Epidermal melanocyte (primary cell): ENCODE results near the gene PLVAP.

Source experiments
- DNase-seq: peaks from one replicate; pipeline ENCODE4 v3.0.0; 2011; ENCODE audit warnings: low spot score; ENCODE audit not compliant: insufficient read length

The PLVAP gene

GRCh38 chr19:17323300-17323963 is 53.7 kb downstream of the PLVAP start:
- no peak for DNase-seq

GRCh38 chr19:17322854-17323253 is 54.3 kb downstream of the PLVAP start:
- DNase-seq: no peak

GRCh38 chr19:17321655-17322489 is 55.3 kb downstream of the PLVAP start:
- no peak for DNase-seq

- no peak for DNase-seq
These were observed 56.7 kb downstream of the PLVAP start for GRCh38 chr19:17320435-17320834.

GRCh38 chr19:17319473-17320238 is 57.5 kb downstream of the PLVAP start:
- DNase-seq: no peak

- DNase-seq: no peak
These were observed 58.2 kb downstream of the PLVAP start for GRCh38 chr19:17318966-17319365.

- no peak for DNase-seq
These were observed 63.0 kb downstream of the PLVAP start for GRCh38 chr19:17314007-17314593.

- no peak for DNase-seq
These were observed 64.7 kb downstream of the PLVAP start for GRCh38 chr19:17312189-17313113.

- no peak for DNase-seq
These were observed 65.5 kb downstream of the PLVAP start for GRCh38 chr19:17311455-17312188.

GRCh38 chr19:17309965-17310461 is 67.1 kb downstream of the PLVAP start:
- no peak for DNase-seq

GRCh38 chr19:17309198-17309964 is 67.8 kb downstream of the PLVAP start, which contains the start of gene DDA1:
Gene DDA1 (plus strand): TSS chr19:17309563. CDS start chr19:17309655, 92 bp downstream.
- peak; percentile 98 for DNase-seq

- DNase-seq: no peak
These were observed 69.2 kb downstream of the PLVAP start for GRCh38 chr19:17307876-17308377.

GRCh38 chr19:17306285-17306714 is 70.8 kb downstream of the PLVAP start:
- DNase-seq: no peak

- peak; percentile 84 for DNase-seq
These were observed 71.4 kb downstream of the PLVAP start, which contains the start of gene MRPL34 for GRCh38 chr19:17305517-17306284. Gene MRPL34 (plus strand): TSS chr19:17305872. CDS start chr19:17305893, 21 bp downstream.

GRCh38 chr19:17305216-17305516 is 72.0 kb downstream of the PLVAP start:
- DNase-seq: no peak

GRCh38 chr19:17304386-17305215 is 72.5 kb downstream of the PLVAP start:
- DNase-seq: no peak

- DNase-seq: no peak
These were observed 73.2 kb downstream of the PLVAP start for GRCh38 chr19:17303940-17304267.
